Mammary microvascular endothelial cell (primary cell): ENCODE results near the gene NPL. TPM values are rescaled to one million over a fixed set of nuclear protein-coding genes. Genes with fewer than 3 reads are reported as not detected.

Experiments
- total RNA-seq: library from RNA; depleted of rRNA; stranded (reverse); fragments of >200 nt; gene quantifications from 2 replicates; pipeline ENCODE4 v1.2.3, GENCODE V29; 2015

The NPL gene
- 1.1 and 1.4 TPM in 2 replicates for total RNA-seq

GRCh38 chr1:182789138-182790076 is at the start of gene NPL:
TSS of gene NPL (plus strand) at chr1:182789773. CDS start at chr1:182794372, 4,599 bp downstream.

GRCh38 chr1:182839209-182840066 is 49.9 kb downstream of the NPL start, which contains the start of gene DHX9:
TSS of gene DHX9 (plus strand) at chr1:182839347. CDS start at chr1:182842567, 3,220 bp downstream.

Other genes with a start within 250 kb of the NPL start
- 1.1 and 1.8 TPM in 2 replicates for gene RNASEL, start 200.5 kb upstream of the NPL start, total RNA-seq
- gene RGS16, start 185.4 kb upstream of the NPL start, total RNA-seq, result 0.07 TPM in 1 of 2 replicates, not detected in the other
- not detected in 2 replicates for gene RGS8, start 105.2 kb upstream of the NPL start, total RNA-seq
- 132 and 134 TPM in 2 replicates for gene DHX9, start 49.6 kb downstream of the NPL start, total RNA-seq
- not detected in 2 replicates for gene SHCBP1L, start 163.4 kb downstream of the NPL start, total RNA-seq
- gene LAMC1, start 233.6 kb downstream of the NPL start, total RNA-seq, result 298 and 383 TPM in 2 replicates